Measurements from ENCODE around the gene SDHAF4. TPM values are rescaled to one million over a fixed set of nuclear protein-coding genes. Genes with fewer than 3 reads are reported as not detected.

Gene SDHAF4
- 11.6 and 36.5 TPM in 2 replicates for total RNA-seq (2014; rRNA removed; shearing (Covaris generic); ENCODE audit: low replicate concordance)

DNA sequence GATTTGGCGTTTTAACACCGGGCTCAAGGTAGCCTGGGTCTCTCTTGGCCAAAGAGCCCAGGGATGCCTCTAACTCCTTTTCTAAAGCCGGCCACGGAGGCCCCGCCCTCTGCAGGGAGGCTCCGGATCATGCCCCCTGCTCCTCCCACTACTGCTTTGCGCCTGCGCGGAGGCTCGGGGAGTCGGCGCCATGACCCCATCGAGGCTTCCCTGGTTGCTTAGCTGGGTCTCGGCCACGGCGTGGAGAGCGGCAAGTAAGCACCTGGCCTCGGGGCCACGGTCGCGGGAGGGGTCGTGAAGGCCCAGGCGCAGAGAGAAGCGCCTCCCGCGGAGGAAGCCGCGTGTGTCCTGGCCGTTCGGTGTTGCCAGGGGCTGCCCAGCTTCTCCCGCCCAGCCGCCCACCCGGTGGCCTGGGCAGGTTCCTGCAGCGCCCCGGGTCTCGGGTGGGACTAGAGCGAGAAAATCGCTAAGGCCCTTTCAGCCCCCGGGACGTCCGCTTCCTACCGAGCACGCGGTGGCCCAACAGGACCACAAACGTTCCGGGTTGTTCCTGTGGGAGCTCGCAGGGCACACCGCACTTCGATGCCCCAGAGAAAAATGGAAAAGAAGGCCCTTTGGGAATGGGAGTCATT lies at the start of gene SDHAF4:
Gene SDHAF4, plus strand, starts transcription at position 180 of the 632 bp plus-strand sequence. Its CDS starts 11 bp downstream, at position 191.
- peak; percentile 97 for DNase-seq
- no peaks in the 10 kb centered on the region for H3K9me3 ChIP-seq (ENCODE audit: low read length)
- H3K4me1 ChIP-seq (ENCODE audit: low read length) = peaks cover 13% of the 10 kb centered on the region
- H3K27ac ChIP-seq (ENCODE audit: low read length) = peak within 1 kb of the TSS; percentile 56
- H3K36me3 ChIP-seq (ENCODE audit: insufficient read depth, low read length) = peaks cover 9% of the 10 kb centered on the region
- no peaks in the 10 kb centered on the region for H4K20me1 ChIP-seq (ENCODE audit: insufficient read depth, low read depth, low read length)
- no peaks in the 10 kb centered on the region for H3K9me2 ChIP-seq (replicated peaks; ENCODE audit: insufficient read depth, low read length)
- H3K4me3 ChIP-seq (ENCODE audit: low read length) = peak within 1 kb of the TSS; percentile 89
- H3K27me3 ChIP-seq (ENCODE audit: low read length) = no peaks in the 10 kb centered on the region
- H3K4me2 ChIP-seq (ENCODE audit: low read depth, low read length, poor library complexity, severe bottlenecking) = peak within 1 kb of the TSS; percentile 98
- peak within 1 kb of the TSS; percentile 96 for H3K9ac ChIP-seq (ENCODE audit: low read length)
- H2AFZ ChIP-seq (ENCODE audit: low read length) = peak within 1 kb of the TSS; percentile 98
- peaks cover 22% of the 10 kb centered on the region for H3K79me2 ChIP-seq (ENCODE audit: low read length)

DNA sequence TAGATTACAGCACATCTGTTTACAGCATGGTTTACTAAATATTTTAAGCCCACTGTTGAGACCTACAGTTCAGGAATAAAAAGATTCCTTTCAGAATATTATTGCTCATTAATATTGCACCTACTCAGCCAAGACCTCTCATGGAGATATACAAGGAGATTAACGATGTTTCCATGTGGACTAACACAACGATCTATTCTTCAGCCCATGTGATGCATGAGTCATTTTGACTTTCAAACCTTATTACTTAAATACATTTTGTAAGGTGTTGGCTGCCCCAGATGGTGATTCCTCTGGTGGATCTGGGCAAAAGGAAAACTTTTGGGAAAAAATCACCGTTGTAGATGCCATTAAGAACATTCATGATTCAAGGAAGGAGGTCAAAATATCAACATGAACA lies 48.0 kb upstream of the SDHAF4 start:
- no peak overlapping the region for H3K4me2 ChIP-seq (ENCODE audit: low read depth, low read length, poor library complexity, severe bottlenecking)
- H3K9ac ChIP-seq (ENCODE audit: low read length) = no peak overlapping the region
- no peak overlapping the region for H3K27ac ChIP-seq (ENCODE audit: low read length)
- no peaks in the 10 kb centered on the region for H3K9me3 ChIP-seq (ENCODE audit: low read length)
- no peaks in the 10 kb centered on the region for H3K4me1 ChIP-seq (ENCODE audit: low read length)
- H4K20me1 ChIP-seq (ENCODE audit: insufficient read depth, low read depth, low read length) = no peaks in the 10 kb centered on the region
- H3K9me2 ChIP-seq (replicated peaks; ENCODE audit: insufficient read depth, low read length) = no peaks in the 10 kb centered on the region
- DNase-seq = no peak
- no peak overlapping the region for H3K4me3 ChIP-seq (ENCODE audit: low read length)
- no peak overlapping the region for H2AFZ ChIP-seq (ENCODE audit: low read length)
- H3K27me3 ChIP-seq (ENCODE audit: low read length) = no peaks in the 10 kb centered on the region
- peaks cover 8% of the 10 kb centered on the region; the same call in 1 of the 2 replicates for H3K36me3 ChIP-seq (ENCODE audit: insufficient read depth, low read length)
- no peaks in the 10 kb centered on the region for H3K79me2 ChIP-seq (ENCODE audit: low read length)

- Histone ChIP-seq H3K27ac (ENCODE audit: low read length) (no peak overlapping the region), H4K20me1 (ENCODE audit: insufficient read depth, low read depth, low read length) (no peaks in the 10 kb centered on the region), H3K9me3 (ENCODE audit: low read length) (no peaks in the 10 kb centered on the region), H3K9me2 (replicated peaks; ENCODE audit: insufficient read depth, low read length) (no peaks in the 10 kb centered on the region), H3K9ac (ENCODE audit: low read length) (no peak overlapping the region), H3K36me3 (ENCODE audit: insufficient read depth, low read length) (no peaks in the 10 kb centered on the region; the same call in 1 of the 2 replicates), H3K27me3 (ENCODE audit: low read length) (no peaks in the 10 kb centered on the region), H3K79me2 (ENCODE audit: low read length) (no peaks in the 10 kb centered on the region), H2AFZ (ENCODE audit: low read length) (no peak overlapping the region), H3K4me2 (ENCODE audit: low read depth, low read length, poor library complexity, severe bottlenecking) (no peak overlapping the region), H3K4me3 (ENCODE audit: low read length) (no peak overlapping the region), H3K4me1 (ENCODE audit: low read length) (no peaks in the 10 kb centered on the region)
- peak; percentile 50 for DNase-seq
These were observed 46.2 kb upstream of the SDHAF4 start for GRCh38 chr6:70520575-70520974.

DNA sequence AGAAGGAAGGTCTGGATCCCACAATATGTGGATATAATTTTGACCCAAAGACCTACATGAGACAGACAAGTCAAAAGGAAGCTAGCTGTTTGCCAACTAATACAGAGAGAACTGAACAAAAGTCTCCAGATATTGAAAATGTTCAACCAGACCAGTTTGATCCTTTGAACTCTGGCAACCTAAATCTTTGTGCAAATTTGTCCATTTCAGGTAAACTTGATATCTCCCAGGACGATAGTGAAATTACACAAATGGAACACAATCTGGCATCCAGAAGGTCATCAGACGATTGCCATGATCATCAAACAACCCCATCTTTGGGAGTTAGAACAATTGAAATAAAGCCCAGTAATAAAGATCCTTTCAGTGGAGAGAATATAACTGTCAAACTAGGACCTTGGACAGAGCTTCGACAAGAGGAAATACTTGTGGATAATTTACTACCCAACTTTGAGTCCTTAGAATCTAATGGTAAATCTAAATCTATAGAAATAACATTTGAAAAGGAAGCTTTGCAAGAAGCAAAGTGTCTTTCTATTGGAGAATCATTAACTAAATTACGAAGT lies 41.9 kb upstream of the SDHAF4 start:
- Histone ChIP-seq H3K9ac (ENCODE audit: low read length) (no peak overlapping the region), H3K27ac (ENCODE audit: low read length) (no peak overlapping the region), H3K4me2 (ENCODE audit: low read depth, low read length, poor library complexity, severe bottlenecking) (no peak overlapping the region), H3K79me2 (ENCODE audit: low read length) (no peaks in the 10 kb centered on the region), H3K36me3 (ENCODE audit: insufficient read depth, low read length) (no peaks in the 10 kb centered on the region; the same call in 1 of the 2 replicates), H3K4me1 (ENCODE audit: low read length) (no peaks in the 10 kb centered on the region), H3K4me3 (ENCODE audit: low read length) (no peak overlapping the region), H2AFZ (ENCODE audit: low read length) (no peak overlapping the region), H3K27me3 (ENCODE audit: low read length) (no peaks in the 10 kb centered on the region), H4K20me1 (ENCODE audit: insufficient read depth, low read depth, low read length) (no peaks in the 10 kb centered on the region), H3K9me2 (replicated peaks; ENCODE audit: insufficient read depth, low read length) (no peaks in the 10 kb centered on the region), H3K9me3 (ENCODE audit: low read length) (no peaks in the 10 kb centered on the region)
- DNase-seq = no peak

DNA sequence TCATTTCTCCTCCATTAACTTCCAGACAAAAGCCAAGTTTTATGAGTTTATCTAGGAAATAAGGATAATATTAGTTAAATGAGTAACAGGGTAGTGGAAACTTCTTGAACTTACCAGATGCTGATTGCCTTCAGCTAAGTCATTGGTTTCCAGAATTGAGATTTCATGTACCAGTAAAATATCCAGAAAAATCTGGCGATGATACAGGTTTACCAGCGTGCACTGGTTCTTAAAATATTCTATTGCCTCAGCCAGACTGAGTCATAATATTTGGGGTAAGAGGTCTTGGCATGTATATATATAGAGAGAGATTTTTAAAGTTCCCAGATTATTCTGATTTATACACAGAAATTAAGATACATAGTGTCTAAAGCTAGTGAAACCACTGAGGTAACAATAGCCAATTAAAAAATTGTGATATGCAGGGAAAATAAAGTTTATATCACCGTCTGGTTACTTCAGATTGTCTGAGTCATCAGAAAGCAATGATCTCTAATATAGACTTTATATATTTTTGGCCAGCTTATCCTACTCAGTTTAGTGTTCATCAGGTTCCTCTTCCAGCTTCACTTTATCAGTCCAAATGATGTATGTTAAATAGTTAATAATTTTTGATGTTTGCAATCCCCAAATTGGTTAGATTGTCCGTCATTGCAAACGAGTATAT lies 39.5 kb upstream of the SDHAF4 start:
- Histone ChIP-seq H3K36me3 (ENCODE audit: insufficient read depth, low read length) (peaks cover 4% of the 10 kb centered on the region; the same call in 1 of the 2 replicates), H2AFZ (ENCODE audit: low read length) (no peak overlapping the region), H3K4me1 (ENCODE audit: low read length) (no peaks in the 10 kb centered on the region), H3K9ac (ENCODE audit: low read length) (no peak overlapping the region), H3K4me2 (ENCODE audit: low read depth, low read length, poor library complexity, severe bottlenecking) (no peak overlapping the region), H3K79me2 (ENCODE audit: low read length) (no peaks in the 10 kb centered on the region), H3K9me3 (ENCODE audit: low read length) (no peaks in the 10 kb centered on the region), H3K9me2 (replicated peaks; ENCODE audit: insufficient read depth, low read length) (no peaks in the 10 kb centered on the region), H4K20me1 (ENCODE audit: insufficient read depth, low read depth, low read length) (no peaks in the 10 kb centered on the region), H3K27me3 (ENCODE audit: low read length) (no peaks in the 10 kb centered on the region), H3K27ac (ENCODE audit: low read length) (no peak overlapping the region), H3K4me3 (ENCODE audit: low read length) (no peak overlapping the region)
- no peak for DNase-seq

DNA sequence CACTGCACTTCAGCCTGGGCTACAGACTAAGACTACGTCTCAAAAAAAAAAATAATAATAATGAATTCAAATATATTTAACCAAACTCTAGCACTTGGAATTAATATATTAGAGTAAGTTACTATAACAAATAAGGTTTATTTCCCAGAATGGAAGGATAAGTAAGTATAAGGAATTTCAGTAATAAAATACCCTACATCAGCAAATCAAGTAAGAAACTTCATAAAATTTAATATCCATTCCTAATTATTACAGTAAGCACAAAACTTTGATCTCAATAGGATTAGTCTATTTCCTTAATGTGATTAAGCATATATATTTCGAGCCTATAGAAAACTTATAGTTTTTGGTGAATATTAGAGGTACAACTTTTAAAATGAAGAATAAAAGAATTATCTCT lies 36.7 kb upstream of the SDHAF4 start:
- Histone ChIP-seq H3K9ac (ENCODE audit: low read length) (no peak overlapping the region), H3K4me1 (ENCODE audit: low read length) (no peaks in the 10 kb centered on the region), H3K27me3 (ENCODE audit: low read length) (no peaks in the 10 kb centered on the region), H3K36me3 (ENCODE audit: insufficient read depth, low read length) (peaks cover 4% of the 10 kb centered on the region; the same call in 1 of the 2 replicates), H3K4me3 (ENCODE audit: low read length) (no peak overlapping the region), H3K27ac (ENCODE audit: low read length) (no peak overlapping the region), H3K9me3 (ENCODE audit: low read length) (no peaks in the 10 kb centered on the region), H4K20me1 (ENCODE audit: insufficient read depth, low read depth, low read length) (no peaks in the 10 kb centered on the region), H3K79me2 (ENCODE audit: low read length) (no peaks in the 10 kb centered on the region), H2AFZ (ENCODE audit: low read length) (no peak overlapping the region), H3K9me2 (replicated peaks; ENCODE audit: insufficient read depth, low read length) (no peaks in the 10 kb centered on the region), H3K4me2 (ENCODE audit: low read depth, low read length, poor library complexity, severe bottlenecking) (no peak overlapping the region)
- DNase-seq = no peak

GRCh38 chr6:70531133-70531532 lies 35.6 kb upstream of the SDHAF4 start:
- no peak overlapping the region for H2AFZ ChIP-seq (ENCODE audit: low read length)
- no peak overlapping the region for H3K9ac ChIP-seq (ENCODE audit: low read length)
- no peaks in the 10 kb centered on the region for H3K27me3 ChIP-seq (ENCODE audit: low read length)
- no peaks in the 10 kb centered on the region for H4K20me1 ChIP-seq (ENCODE audit: insufficient read depth, low read depth, low read length)
- H3K79me2 ChIP-seq (ENCODE audit: low read length) = no peaks in the 10 kb centered on the region
- H3K4me3 ChIP-seq (ENCODE audit: low read length) = no peak overlapping the region
- no peak overlapping the region for H3K27ac ChIP-seq (ENCODE audit: low read length)
- H3K9me3 ChIP-seq (ENCODE audit: low read length) = no peaks in the 10 kb centered on the region
- no peak for DNase-seq
- H3K4me2 ChIP-seq (ENCODE audit: low read depth, low read length, poor library complexity, severe bottlenecking) = no peak overlapping the region
- no peaks in the 10 kb centered on the region for H3K9me2 ChIP-seq (replicated peaks; ENCODE audit: insufficient read depth, low read length)
- no peaks in the 10 kb centered on the region for H3K4me1 ChIP-seq (ENCODE audit: low read length)
- peaks cover 6% of the 10 kb centered on the region; the same call in 1 of the 2 replicates for H3K36me3 ChIP-seq (ENCODE audit: insufficient read depth, low read length)

- Histone ChIP-seq H3K4me3 (ENCODE audit: low read length) (no peak overlapping the region), H3K9ac (ENCODE audit: low read length) (no peak overlapping the region), H3K27me3 (ENCODE audit: low read length) (no peaks in the 10 kb centered on the region), H3K4me1 (ENCODE audit: low read length) (peaks cover 11% of the 10 kb centered on the region), H2AFZ (ENCODE audit: low read length) (no peak overlapping the region), H3K9me3 (ENCODE audit: low read length) (no peaks in the 10 kb centered on the region), H3K79me2 (ENCODE audit: low read length) (no peaks in the 10 kb centered on the region), H3K9me2 (replicated peaks; ENCODE audit: insufficient read depth, low read length) (no peaks in the 10 kb centered on the region), H3K4me2 (ENCODE audit: low read depth, low read length, poor library complexity, severe bottlenecking) (no peak overlapping the region), H3K36me3 (ENCODE audit: insufficient read depth, low read length) (peaks cover 16% of the 10 kb centered on the region), H4K20me1 (ENCODE audit: insufficient read depth, low read depth, low read length) (no peaks in the 10 kb centered on the region), H3K27ac (ENCODE audit: low read length) (peak overlapping the region; percentile 2; the same call in 1 of the 2 replicates)
- DNase-seq = no peak
These were observed 29.5 kb upstream of the SDHAF4 start for GRCh38 chr6:70537266-70537665.
